Measurements from ENCODE around the gene PIGB.

DNA sequence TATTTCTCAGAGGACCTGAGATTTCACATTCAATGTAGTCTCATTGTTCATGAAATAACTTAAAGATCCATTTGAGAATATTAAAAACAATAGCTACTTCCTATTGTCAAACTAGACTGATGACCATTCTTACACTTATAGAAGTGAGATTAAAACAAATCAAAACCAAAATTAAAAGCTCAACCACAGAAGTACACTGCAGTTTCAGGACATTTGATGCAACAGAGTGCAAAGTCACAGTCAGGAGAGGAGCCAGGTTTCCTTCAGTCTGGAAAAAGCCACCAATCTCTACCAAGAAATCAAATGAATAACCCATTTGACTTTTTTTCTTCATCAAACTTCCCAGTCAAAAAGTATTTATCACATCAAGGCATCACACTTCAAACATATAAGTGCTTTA, 83.7 kb downstream of the PIGB start:
- TF ChIP-seq POLR2AphosphoS5 (IDR thresholded peaks at IDR 0.05) = no peak
- TF ChIP-seq, protein P1, sequence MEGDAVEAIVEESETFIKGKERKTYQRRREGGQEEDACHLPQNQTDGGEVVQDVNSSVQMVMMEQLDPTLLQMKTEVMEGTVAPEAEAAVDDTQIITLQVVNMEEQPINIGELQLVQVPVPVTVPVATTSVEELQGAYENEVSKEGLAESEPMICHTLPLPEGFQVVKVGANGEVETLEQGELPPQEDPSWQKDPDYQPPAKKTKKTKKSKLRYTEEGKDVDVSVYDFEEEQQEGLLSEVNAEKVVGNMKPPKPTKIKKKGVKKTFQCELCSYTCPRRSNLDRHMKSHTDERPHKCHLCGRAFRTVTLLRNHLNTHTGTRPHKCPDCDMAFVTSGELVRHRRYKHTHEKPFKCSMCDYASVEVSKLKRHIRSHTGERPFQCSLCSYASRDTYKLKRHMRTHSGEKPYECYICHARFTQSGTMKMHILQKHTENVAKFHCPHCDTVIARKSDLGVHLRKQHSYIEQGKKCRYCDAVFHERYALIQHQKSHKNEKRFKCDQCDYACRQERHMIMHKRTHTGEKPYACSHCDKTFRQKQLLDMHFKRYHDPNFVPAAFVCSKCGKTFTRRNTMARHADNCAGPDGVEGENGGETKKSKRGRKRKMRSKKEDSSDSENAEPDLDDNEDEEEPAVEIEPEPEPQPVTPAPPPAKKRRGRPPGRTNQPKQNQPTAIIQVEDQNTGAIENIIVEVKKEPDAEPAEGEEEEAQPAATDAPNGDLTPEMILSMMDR (IDR thresholded peaks at IDR 0.05) = no peak
